Astrocyte of the cerebellum (primary cell): Measurements from ENCODE around the gene PARL.

Source experiments
- DNase-seq: peaks from one replicate; pipeline ENCODE4 v3.0.0-alpha.2; 2011; ENCODE audit warnings: low read depth
- H3K4me3 ChIP-seq: 2 replicates; pipeline ENCODE4 v1.5.1; 2011; ENCODE audit warnings: mild to moderate bottlenecking, low read depth, low read length, moderate library complexity
- in situ Hi-C: cut with HindIII; loops from 2 replicates; pipeline ENCODE4 v1.10.0; 2017; ENCODE audit warnings: low sequenced_read_pairs
- TF ChIP-seq, protein P1 (sequence below): IDR thresholded peaks from 2 replicates; pipeline ENCODE4 v1.5.1; 2012; ENCODE audit warnings: low read length, low read depth, moderate library complexity, mild to moderate bottlenecking; ENCODE audit errors: missing control alignments

The PARL gene

GRCh38 chr3:183781246-183781645 is 103.4 kb downstream of the PARL start:
- TF ChIP-seq, protein P1, sequence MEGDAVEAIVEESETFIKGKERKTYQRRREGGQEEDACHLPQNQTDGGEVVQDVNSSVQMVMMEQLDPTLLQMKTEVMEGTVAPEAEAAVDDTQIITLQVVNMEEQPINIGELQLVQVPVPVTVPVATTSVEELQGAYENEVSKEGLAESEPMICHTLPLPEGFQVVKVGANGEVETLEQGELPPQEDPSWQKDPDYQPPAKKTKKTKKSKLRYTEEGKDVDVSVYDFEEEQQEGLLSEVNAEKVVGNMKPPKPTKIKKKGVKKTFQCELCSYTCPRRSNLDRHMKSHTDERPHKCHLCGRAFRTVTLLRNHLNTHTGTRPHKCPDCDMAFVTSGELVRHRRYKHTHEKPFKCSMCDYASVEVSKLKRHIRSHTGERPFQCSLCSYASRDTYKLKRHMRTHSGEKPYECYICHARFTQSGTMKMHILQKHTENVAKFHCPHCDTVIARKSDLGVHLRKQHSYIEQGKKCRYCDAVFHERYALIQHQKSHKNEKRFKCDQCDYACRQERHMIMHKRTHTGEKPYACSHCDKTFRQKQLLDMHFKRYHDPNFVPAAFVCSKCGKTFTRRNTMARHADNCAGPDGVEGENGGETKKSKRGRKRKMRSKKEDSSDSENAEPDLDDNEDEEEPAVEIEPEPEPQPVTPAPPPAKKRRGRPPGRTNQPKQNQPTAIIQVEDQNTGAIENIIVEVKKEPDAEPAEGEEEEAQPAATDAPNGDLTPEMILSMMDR: no peak
- DNase-seq: no peak
- in situ Hi-C loops: no loop called here
- H3K4me3 ChIP-seq: no peak overlapping the region

- TF ChIP-seq, protein P1: no peak
- in situ Hi-C loops: no loop called here
- DNase-seq: no peak
- no peak overlapping the region for H3K4me3 ChIP-seq
Observed at GRCh38 chr3:183779896-183780465, 104.7 kb downstream of the PARL start.
